Measurements from ENCODE around the gene TBXA2R.

The TBXA2R gene

DNA sequence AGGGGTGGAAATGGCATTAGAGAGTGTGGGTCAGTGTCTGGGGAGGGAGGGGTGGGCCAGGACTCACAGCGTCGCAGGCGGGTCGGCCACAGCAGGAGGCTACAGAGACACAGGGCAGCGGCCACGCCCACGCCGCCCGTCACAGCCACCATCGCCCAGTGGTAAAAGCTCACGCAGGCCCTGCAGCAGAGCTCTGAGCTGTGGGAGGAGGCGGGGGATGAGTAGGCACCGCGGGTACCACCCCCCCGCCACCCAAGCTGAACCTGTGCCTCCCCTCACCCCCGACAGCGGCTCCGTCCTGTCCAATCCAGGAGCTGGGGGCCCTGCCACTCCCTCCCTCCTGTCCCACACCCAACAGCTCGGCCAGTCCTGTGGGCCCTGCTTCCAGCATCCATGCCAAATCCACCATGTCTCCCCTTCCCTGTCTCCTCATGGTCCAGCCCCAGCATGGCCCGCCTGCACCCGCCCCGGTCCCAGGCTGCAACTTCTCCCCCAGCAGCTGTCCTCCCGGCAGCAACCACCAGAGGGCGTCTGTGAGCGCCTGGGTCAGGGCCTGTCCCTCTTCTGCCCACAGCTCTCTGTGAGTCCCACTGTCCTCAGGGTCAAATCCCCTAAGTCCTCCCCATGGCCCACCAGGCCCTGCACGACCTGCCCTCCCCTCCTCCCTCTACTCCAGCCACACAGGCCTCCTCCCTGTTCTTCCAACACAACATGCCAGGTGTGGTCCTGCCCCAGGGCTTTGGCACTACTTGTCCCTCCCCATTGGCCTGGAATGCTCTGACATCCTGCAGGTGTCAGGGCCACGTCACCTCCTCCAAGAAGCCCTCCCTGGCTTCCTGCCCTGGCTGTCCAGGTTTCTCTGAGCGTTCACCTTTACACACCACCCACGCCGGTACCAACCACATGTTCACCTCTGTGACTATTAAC is 61.7 kb downstream of the TBXA2R start:
- Mint-ChIP-seq H3K4me1 (peaks cover 15 to 32% of the 10 kb centered on the region in 2 donors), H3K9me3 (no peaks in the 10 kb centered on the region), H3K36me3 (peaks cover 22 to 29% of the 10 kb centered on the region in 2 donors), H3K4me3 (peak overlapping the region; percentile 7 to 69), H3K27me3 (no peaks in the 10 kb centered on the region), H3K27ac (peak overlapping the region; percentile 95)
- DNase-seq (peak; percentile 65), ATAC-seq (replicated peaks) (peak; percentile 76 to 77)

Data from stimulated activated naive B cell treated with anti-CD40 and anti-IgM and Interleukin-4, amounts not matched to agents 10 μg/mL and 1 μg/mL and 100 μg/mL, for 72 hours (primary cell).